ENCODE data around the gene ASTL.
"Not testable (repeated sequence)": the region's sequence is repeated elsewhere in the genome, so short reads cannot be mapped to it uniquely, and the experiment has no call there.

The ASTL gene

GRCh38 chr2:96138179-96139145, at the start of gene ASTL:
TSS of gene ASTL (minus strand) at chr2:96138502. CDS start at chr2:96138436, 66 bp downstream.
- peak; percentile 64 for DNase-seq

DNA sequence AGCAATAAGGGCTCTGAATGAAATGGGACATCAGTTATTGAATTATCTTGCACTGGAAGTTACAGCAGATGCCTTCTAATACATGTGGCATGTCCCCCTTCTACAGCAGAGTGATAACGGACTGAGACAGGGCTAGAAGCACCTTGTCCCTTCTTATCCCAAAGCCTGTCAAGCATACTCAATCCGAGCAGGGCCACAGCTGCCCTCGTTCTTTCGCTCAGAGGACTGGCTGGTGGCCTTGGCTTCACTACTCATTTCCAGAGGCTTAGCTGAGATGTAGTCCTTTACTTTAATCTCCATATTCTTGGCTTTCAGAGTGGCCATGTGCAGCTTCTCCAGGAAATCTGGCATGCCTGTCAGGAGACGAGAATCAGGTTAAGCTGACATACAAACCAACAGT, 48.3 kb upstream of the ASTL start:
- no peak for DNase-seq

- no peak for DNase-seq
Observed at GRCh38 chr2:96185516-96185915, 47.2 kb upstream of the ASTL start.

- no peak for DNase-seq
Observed at GRCh38 chr2:96184989-96185388, 46.7 kb upstream of the ASTL start.

DNA sequence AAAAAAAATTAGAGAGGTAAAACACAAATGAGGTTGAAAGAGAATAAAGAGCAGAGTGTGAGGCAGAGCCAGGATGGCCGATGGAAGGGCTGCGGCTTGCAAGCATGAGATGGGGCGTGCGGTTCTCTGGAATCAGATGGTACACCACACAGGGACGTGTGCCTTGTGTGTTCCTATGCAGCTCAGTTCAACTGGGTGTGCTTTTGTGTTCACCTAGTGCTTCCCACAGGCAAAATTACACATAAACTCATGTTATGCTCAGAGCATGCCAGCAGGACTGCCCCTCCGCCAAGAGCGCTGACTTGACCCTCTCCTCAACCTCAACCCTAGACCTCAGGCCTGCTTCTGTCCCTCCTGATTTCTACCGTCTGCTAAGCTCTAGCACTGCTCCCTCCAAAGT, 45.9 kb upstream of the ASTL start:
- DNase-seq, result no peak

- no peak for DNase-seq
Observed at GRCh38 chr2:96181529-96181928, 43.2 kb upstream of the ASTL start.

- DNase-seq, result no peak
Observed at GRCh38 chr2:96180521-96180920, 42.2 kb upstream of the ASTL start.

DNA sequence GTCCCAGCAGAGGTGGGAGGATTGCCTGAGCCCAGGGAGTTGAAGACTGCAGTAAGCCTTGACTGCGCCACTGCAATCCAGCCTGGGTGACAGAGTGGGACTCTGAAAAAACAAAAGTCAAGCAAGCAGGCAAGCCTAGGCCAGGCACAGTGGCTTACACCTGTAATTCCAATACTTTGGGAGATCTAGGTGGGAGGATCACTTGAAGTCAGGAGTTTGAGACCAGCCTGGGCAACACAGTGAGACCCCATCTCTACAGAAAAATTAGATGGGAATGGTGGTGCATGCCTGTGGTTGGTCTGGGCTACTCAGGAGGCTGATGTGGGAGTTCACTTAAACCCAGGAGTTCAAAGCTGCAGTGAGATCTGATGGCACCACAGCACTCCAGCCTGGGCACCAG, 41.7 kb upstream of the ASTL start:
- DNase-seq, result no peak

- DNase-seq, result no peak
Observed at GRCh38 chr2:96176661-96177060, 38.4 kb upstream of the ASTL start.

DNA sequence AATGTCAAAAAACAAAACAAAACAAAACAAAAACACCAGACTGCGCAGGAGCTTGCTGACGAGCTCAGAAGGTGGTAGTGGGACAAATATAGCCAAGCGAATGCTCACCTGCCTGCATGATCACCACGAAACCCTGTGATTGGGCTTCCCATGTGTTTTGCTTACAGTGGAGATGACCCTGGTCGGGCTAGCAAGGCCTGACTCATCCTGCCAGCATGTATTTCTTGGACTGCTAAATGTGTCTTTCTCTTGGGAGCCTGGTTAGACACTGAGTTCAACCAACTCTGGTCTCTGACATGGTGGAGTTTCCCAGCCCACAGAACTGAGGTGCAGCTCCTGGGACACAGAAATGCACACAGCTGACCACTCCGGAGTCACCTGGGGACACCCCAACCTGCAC, 37.6 kb upstream of the ASTL start:
- no peak for DNase-seq

DNA sequence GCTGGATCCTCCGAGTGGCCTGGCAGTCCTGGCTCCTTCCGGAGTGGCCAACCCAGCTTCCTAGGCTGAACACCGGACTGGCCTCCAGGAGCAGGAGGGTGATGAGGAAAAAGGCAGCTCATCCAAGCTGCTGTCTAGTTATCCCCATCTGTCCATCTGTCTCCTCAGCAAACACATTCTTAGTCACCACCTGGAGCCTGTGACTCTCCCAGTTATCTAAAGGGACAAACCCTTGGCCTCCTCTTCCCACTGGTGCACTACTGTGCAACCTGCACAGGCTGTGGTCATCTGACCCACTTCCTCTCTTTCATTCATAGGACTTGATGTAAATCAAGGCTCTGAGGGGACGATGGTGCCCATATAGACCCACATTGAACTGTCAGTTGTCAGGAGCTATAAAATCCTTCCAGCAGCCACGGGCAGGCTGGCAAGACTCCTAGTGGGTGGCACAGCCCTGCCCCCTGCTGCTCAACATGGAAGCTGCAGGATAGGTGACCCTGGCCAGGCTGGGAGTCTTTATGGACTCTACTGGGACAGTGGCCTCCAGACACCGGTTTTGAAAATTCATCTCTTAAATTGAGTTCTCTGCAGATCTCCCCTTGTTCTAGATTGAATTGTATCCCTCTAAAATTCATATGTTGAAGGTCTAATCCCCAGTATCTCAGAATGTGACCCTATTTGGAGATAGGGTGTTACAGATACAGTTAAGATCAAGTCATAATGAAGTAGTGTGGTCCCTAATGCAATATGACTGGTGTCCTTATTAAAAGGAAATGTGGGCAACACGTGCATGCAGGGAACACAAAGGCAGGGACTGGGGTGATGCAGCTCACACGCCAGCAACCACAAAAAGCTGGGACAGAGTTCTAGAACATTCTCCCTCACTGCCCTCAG, 36.2 kb upstream of the ASTL start:
- DNase-seq, result peak; percentile 42

GRCh38 chr2:96171831-96172230, 33.5 kb upstream of the ASTL start:
- DNase-seq, result no peak

GRCh38 chr2:96170626-96171025, 32.3 kb upstream of the ASTL start:
- DNase-seq, result no peak

GRCh38 chr2:96169868-96170507, 31.7 kb upstream of the ASTL start:
- DNase-seq, result no peak

- no peak for DNase-seq
Observed at GRCh38 chr2:96167407-96168013, 29.2 kb upstream of the ASTL start.

DNA sequence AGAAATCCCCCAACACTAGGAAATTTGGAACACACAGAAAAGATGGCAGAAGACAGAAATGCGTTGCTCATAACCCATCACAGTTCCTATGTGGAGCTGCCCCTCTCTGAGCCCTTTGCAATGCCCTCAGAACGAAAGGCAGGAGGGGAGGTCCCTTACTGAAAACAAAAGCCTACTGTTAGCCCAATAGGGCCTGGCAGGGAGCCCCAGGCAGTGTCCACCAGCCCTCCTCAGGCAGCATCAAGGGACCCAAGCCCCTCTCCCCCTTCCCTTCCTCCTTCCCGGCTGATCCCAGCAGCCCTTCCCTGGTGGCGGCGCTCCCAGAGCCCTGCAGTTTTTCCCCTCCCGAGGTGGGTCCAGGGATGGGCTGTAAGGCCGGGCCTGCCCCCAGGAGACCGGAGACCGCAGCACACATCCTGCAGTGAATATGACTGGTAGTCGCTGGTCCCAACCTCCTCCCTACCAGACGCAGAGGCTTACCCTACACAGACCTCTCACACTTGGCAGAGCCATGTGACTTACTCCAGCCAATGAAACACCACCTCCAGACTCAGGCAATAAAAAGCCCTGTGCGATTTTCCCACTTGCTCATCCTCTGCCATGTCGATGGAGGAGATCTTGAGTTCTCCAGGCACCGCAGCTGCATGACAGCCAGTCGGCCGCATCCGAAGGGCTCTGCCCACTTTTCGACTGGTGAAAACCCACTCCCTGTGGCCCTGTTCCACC, 26.3 kb upstream of the ASTL start:
- DNase-seq, result no peak

- DNase-seq, result no peak
Observed at GRCh38 chr2:96163768-96164429, 25.6 kb upstream of the ASTL start.

DNA sequence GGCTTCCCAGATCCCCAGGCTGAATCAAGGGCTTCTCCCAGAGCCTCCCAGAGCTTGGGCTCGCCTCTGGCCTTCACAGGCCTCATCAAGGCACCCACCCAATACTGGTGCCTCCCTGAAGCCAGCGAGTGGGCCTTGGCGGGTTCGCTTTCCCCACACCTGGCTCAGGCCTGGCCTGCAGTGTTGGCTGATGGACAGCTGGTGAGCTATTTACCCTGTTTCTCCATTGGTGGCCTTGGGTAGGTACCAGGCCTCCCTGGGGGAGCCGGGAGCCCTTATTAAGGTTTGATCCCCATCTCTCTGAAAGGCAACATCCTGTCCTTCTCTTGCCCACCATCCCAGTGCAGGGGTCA, 25.1 kb upstream of the ASTL start:
- no peak for DNase-seq

DNA sequence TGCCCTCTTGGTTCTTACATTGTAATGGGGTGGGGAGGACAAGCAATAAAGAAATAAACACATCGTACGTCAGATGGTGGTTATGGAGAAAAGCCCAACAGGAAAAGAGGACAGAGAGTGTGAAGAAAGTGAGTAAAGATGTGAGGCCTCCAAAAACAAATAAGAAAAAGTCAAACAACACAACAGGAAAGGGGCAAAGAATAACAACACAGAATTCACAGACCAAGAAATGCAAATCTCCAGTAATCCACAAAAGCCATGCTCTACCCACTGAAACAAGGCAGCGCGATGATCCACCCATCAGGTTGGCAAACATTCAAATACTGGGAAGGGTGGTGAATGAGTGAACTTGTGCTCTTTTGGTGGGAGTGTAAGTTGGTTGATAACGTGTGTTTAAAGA, 23.6 kb upstream of the ASTL start:
- DNase-seq, result no peak

- not testable (repeated sequence) for DNase-seq
Observed at GRCh38 chr2:96160366-96160765, 22.1 kb upstream of the ASTL start.

DNA sequence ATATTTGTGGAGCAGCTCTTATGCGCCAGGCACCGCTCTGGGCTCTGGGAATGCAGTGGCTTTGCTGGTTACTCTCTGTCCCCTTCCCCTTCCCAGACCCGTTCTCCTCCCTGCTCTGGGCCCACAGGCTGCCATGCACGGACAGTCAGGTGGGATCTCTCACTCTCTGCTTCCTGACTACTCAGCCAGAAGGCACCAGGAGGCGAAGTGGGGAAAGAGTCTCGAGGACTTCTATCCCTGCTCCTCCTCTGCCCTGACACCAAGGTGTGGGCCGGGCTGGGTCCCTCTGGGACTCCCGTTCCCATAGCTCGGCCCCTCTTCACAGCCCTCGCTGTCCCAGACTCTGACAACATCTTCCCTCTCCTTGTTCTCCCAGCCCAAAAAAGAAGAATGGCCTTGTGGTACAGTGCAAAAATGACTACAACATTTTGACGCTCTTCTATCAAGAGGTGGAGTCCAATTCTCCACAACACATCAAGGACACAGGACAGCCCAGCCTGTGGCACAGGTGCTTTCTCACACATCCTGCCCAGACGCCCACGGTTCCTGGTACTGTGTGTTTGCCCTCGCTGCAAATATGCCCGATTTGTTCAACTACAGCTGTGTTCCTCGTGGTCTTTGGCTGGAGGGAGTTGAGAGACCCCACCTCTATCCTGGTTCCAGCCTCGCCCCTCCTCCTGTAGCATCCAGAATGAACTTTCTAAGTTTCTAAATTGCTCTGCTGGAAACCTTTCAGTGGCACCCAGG, 21.0 kb upstream of the ASTL start:
- DNase-seq, result no peak

All from NCI-H510A (cell line).